ENCODE data around the gene SLC25A45. TPM values are rescaled to one million over a fixed set of nuclear protein-coding genes. Genes with fewer than 3 reads are reported as not detected.
A peak's percentile ranks its signal among the peaks of the same experiment; 100 is the strongest.

Gene SLC25A45
- total and polyA plus RNA-seq, 2 donors (not counting 1 experiment from before 2014, with no cell fraction given), result 16.4 to 80.6 TPM

- no peak overlapping the region for H3K4me2 ChIP-seq (replicated peaks; ENCODE audit: low read depth, low read length, poor library complexity, severe bottlenecking)
- Mint-ChIP-seq H3K4me1 (peaks cover 3% of the 10 kb centered on the region), H3K27me3 (no peaks in the 10 kb centered on the region), H3K9me3 (ENCODE audit: insufficient read depth) (no peaks in the 10 kb centered on the region), H3K4me3 (no peak overlapping the region), H3K27ac (peak overlapping the region; percentile 26)
- 90% methylated on average over 5 of the region's 6 CpGs for WGBS (ENCODE audit: insufficient coverage)
- H3K27ac ChIP-seq (ENCODE audit: low read length in 2 of 2), result no peak overlapping the region
- no peak overlapping the region for H2AFZ ChIP-seq (ENCODE audit: insufficient read depth, low read depth, low read length, poor library complexity, severe bottlenecking)
- ChIA-PET POLR2A (interaction anchor here (0.7 kb wide), 1 partner anchor 632 kb away, joined by 3 read pairs; no protein-coding TSS in a partner anchor), CTCF (interaction anchor here (0.6 to 7.4 kb wide), 5 partner anchors 8 to 138 kb away, joined by 3 to 82 read pairs (median 3); no protein-coding TSS in a partner anchor)
- peaks cover 0 to 2% of the 10 kb centered on the region in 2 experiments for H3K36me3 ChIP-seq (replicated peaks in 1 of 2; ENCODE audit: control extremely low read depth in 1 of 2, control insufficient read depth in 1 of 2, extremely low read depth in 1 of 2, insufficient read depth in 2 of 2, low read length in 1 of 2)
- H3K9me3 ChIP-seq (ENCODE audit: control extremely low read depth in 1 of 3, control insufficient read depth in 2 of 3, insufficient read depth in 1 of 3, low read length in 2 of 3), result no peaks in the 10 kb centered on the region
- no peak overlapping the region for H3K4me3 ChIP-seq (ENCODE audit: control extremely low read depth in 1 of 5, extremely low read depth in 1 of 5, insufficient read depth in 1 of 5, low read depth in 2 of 5, low read length in 4 of 5)
- H3K4me1 ChIP-seq (ENCODE audit: control insufficient read depth in 2 of 2, insufficient read depth in 2 of 2, low read length in 2 of 2), result peaks cover 0 to 8% of the 10 kb centered on the region in 2 donors
- H4K20me1 ChIP-seq (ENCODE audit: control insufficient read depth, insufficient read depth, low read length, poor library complexity, severe bottlenecking), result no peaks in the 10 kb centered on the region
- peaks cover 23% of the 10 kb centered on the region for H3K79me2 ChIP-seq (ENCODE audit: control insufficient read depth, insufficient read depth, low read length)
- H3K9ac ChIP-seq (ENCODE audit: low read length), result no peak overlapping the region
- intact Hi-C loops (cut with micrococcal nuclease), result no loop called here
- no peak for DNase-seq
- TF ChIP-seq CTCF (IDR thresholded peaks at IDR 0.05) (no peak), EZH2 (IDR thresholded peaks at IDR 0.05; ENCODE audit: borderline replicate concordance, insufficient read depth, low read depth, low read length, poor library complexity, severe bottlenecking) (no peak)
- ATAC-seq (ENCODE audit: low read depth), result no peak
- H3K27me3 ChIP-seq (replicated peaks in 1 of 4; ENCODE audit: control extremely low read depth in 1 of 4, control insufficient read depth in 3 of 4, insufficient read depth in 4 of 4, low read length in 3 of 4), result no peaks in the 10 kb centered on the region
Observed at GRCh38 chr11:65370659-65371049, 11.8 kb downstream of the SLC25A45 start.

- TF ChIP-seq CTCF (IDR thresholded peaks at IDR 0.05), result peak; percentile 81
- TF ChIP-seq EZH2 (IDR thresholded peaks at IDR 0.05; ENCODE audit: borderline replicate concordance, insufficient read depth, low read depth, low read length, poor library complexity, severe bottlenecking), result no peak
- ChIA-PET CTCF (interaction anchor here (0.6 to 7.4 kb wide), 6 partner anchors 51 to 301 kb away, joined by 3 to 82 read pairs (median 6); no protein-coding TSS in a partner anchor), POLR2A (no interaction called here)
- H3K4me1 Mint-ChIP-seq, result peaks cover 21% of the 10 kb centered on the region
- H4K20me1 ChIP-seq (ENCODE audit: control insufficient read depth, insufficient read depth, low read length, poor library complexity, severe bottlenecking), result no peaks in the 10 kb centered on the region
- WGBS (ENCODE audit: insufficient coverage), result no CpG with 5 or more reads among the region's 4 CpGs
- H2AFZ ChIP-seq (ENCODE audit: insufficient read depth, low read depth, low read length, poor library complexity, severe bottlenecking), result no peak overlapping the region
- no peak overlapping the region for H3K4me3 Mint-ChIP-seq
- H3K4me1 ChIP-seq (ENCODE audit: control insufficient read depth in 2 of 2, insufficient read depth in 2 of 2, low read length in 2 of 2), result peaks cover 17 to 33% of the 10 kb centered on the region in 2 donors
- no peaks in the 10 kb centered on the region for H3K9me3 Mint-ChIP-seq (ENCODE audit: insufficient read depth)
- H3K27ac ChIP-seq (ENCODE audit: low read length in 2 of 2), result no peak overlapping the region
- intact Hi-C loops (cut with micrococcal nuclease), result loop anchor here (1.0 to 2.0 kb wide), 5 partner anchors 16 to 222 kb away; partner anchors contain the start of gene SLC25A45
- H3K9me3 ChIP-seq (ENCODE audit: control extremely low read depth in 1 of 3, control insufficient read depth in 2 of 3, insufficient read depth in 1 of 3, low read length in 2 of 3), result no peaks in the 10 kb centered on the region
- no peak overlapping the region for H3K4me3 ChIP-seq (ENCODE audit: control extremely low read depth in 1 of 5, extremely low read depth in 1 of 5, insufficient read depth in 1 of 5, low read depth in 2 of 5, low read length in 4 of 5)
- H3K27me3 Mint-ChIP-seq, result no peaks in the 10 kb centered on the region
- peak; percentile 73 for DNase-seq
- peak; percentile 58 for ATAC-seq (ENCODE audit: low read depth)
- H3K27ac Mint-ChIP-seq, result no peak overlapping the region
- no peak overlapping the region for H3K9ac ChIP-seq (ENCODE audit: low read length)
- H3K79me2 ChIP-seq (ENCODE audit: control insufficient read depth, insufficient read depth, low read length), result peaks cover 17% of the 10 kb centered on the region
- no peaks in the 10 kb centered on the region for H3K36me3 ChIP-seq (replicated peaks in 1 of 2; ENCODE audit: control extremely low read depth in 1 of 2, control insufficient read depth in 1 of 2, extremely low read depth in 1 of 2, insufficient read depth in 2 of 2, low read length in 1 of 2)
- H3K4me2 ChIP-seq (replicated peaks; ENCODE audit: low read depth, low read length, poor library complexity, severe bottlenecking), result peak overlapping the region; percentile 6
- H3K27me3 ChIP-seq (replicated peaks in 1 of 4; ENCODE audit: control extremely low read depth in 1 of 4, control insufficient read depth in 3 of 4, insufficient read depth in 4 of 4, low read length in 3 of 4), result no peaks in the 10 kb centered on the region
Observed at GRCh38 chr11:65366340-65366773, 16.1 kb downstream of the SLC25A45 start.

Measured in B cell (primary cell).